HG03575 (cell line): ENCODE data around the gene SLC1A2.
"Not testable (repeated sequence)": the region's sequence is repeated elsewhere in the genome, so short reads cannot be mapped to it uniquely, and the experiment has no call there.

Experiments
- ATAC-seq: cut with Tn5 transposase; IDR thresholded peaks from one replicate; pipeline ENCODE4 v1.9.1; 2021; ENCODE audit not compliant: unreplicated experiment, insufficient number of reproducible peaks, low FRiP score; ENCODE audit errors: extremely low read depth

The SLC1A2 gene

DNA sequence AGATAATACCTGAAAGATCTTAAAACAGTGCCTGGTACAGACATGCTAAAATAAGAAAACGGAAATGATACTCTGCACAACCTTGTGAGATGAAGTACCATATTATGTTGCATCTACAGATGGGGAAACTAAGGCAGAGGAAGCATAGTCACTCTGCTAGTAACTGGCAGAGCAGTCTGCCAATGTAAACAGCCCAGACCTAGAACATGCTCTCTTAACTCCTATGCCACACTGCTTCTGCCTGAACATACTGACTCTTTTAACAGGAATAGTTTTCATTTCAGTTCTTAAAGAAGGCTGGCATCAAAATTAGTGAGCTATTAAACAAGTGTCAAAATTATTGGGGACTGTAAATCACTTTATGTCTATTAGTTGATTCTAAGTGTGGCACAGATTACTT, 180.5 kb downstream of the SLC1A2 start:
- ATAC-seq: no peak

DNA sequence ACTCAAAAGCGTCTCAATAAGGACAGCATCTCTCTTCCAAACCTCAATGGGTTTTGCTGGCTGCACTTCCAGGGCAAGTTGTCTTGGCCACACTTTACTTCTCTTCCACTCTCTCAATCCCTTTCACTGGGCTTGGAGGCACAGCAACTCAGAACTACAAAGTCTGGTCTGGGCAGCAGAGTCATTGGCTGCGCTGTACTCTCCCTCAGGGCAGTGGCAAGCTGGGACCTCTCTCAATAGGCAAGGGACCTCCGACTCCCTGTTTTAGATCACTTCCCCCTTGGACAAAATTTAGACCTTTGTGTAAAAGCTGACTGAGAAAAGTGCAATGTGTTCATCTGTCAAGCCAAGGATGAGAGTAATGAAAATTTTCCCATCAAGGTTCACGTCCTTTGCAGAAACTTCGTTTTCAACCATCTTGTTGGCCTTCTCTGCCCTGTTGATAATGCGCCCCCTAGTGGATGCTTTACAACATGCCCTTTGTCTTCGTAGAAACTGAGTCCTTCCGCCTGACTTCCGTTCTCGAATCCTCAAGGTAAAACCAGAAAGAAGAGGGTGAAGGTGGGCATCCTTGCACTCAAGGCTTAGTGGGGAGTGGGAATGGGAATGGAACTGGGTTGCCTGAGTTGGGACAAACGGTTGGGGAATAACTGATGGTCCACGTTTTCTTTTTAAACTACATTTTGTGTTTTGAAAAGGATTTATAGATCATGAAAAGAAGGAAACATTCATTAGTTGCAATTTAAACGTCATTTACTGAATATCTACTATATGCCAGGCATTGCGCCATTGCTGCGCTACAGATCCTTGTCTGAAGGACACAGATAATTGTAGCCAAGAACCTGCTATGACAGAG, 181.3 kb downstream of the SLC1A2 start:
- no peak for ATAC-seq

GRCh38 chr11:35237351-35237750, 182.0 kb downstream of the SLC1A2 start:
- no peak for ATAC-seq

GRCh38 chr11:35236667-35237003, 182.7 kb downstream of the SLC1A2 start:
- ATAC-seq: no peak

GRCh38 chr11:35235936-35236666, 183.3 kb downstream of the SLC1A2 start:
- ATAC-seq: no peak

GRCh38 chr11:35235498-35235897, 183.9 kb downstream of the SLC1A2 start:
- ATAC-seq: no peak

- ATAC-seq: no peak
Measured at GRCh38 chr11:35235157-35235468, 184.2 kb downstream of the SLC1A2 start.

DNA sequence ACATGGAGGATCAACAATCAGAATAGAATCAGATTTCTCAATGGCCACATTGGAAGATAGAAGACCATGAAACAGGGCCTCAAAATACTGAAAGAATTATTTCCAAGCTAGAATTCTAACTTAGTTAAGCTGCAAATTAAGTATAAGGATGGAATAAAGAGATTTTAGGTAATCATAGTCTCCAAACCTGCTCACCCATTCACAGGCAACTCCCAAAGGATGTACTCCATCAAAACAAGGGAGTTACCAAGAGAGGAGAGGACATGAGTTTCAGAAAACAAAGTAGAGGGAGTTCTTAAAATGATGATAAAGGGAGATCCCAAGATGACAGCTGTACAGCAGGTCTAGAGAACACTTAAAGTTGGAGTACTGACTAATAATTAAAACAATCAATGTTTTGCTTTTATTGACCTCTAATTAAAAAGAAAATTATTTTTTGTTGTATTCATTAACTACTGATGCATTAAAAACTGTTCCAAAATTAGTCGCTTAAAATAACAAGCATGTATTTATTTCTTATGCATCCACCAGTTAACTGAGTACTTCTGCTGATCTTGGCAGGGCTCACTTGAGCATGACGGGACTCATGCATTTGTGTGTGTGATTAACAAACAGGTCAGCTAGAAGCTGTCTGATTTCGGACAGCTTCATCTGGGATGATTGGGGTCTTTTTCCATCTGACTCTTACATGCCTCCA, 184.8 kb downstream of the SLC1A2 start:
- ATAC-seq: no peak

GRCh38 chr11:35233518-35233917, 185.8 kb downstream of the SLC1A2 start:
- ATAC-seq: no peak

GRCh38 chr11:35232891-35233330, 186.4 kb downstream of the SLC1A2 start:
- no peak for ATAC-seq

GRCh38 chr11:35231076-35231860, 188.1 kb downstream of the SLC1A2 start:
- no peak for ATAC-seq

- no peak for ATAC-seq
Measured at GRCh38 chr11:35230388-35230787, 189.0 kb downstream of the SLC1A2 start.

GRCh38 chr11:35228328-35228725, 191.0 kb downstream of the SLC1A2 start:
- ATAC-seq: no peak

- ATAC-seq: no peak
Measured at GRCh38 chr11:35227576-35228327, 191.6 kb downstream of the SLC1A2 start.

DNA sequence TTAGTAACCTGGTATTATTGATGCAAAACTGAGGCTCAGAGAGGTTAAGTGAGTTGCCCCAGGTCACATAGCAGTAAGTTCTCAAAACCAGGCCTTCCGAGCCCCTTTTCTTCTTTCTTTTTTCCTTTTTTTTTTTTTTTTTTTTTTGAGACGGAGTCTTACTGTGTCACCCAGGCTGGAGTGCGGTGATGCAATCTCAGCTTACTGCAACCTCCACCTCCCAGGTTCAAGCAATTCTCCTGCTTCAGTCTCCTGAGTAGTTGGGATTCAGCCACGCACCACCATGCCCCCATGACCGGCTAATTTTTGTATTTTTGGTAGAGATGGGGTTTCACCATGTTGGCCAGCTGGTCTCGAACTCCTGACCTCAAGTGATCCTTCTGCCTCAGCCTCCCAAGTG, 192.6 kb downstream of the SLC1A2 start:
- not testable (repeated sequence) for ATAC-seq

DNA sequence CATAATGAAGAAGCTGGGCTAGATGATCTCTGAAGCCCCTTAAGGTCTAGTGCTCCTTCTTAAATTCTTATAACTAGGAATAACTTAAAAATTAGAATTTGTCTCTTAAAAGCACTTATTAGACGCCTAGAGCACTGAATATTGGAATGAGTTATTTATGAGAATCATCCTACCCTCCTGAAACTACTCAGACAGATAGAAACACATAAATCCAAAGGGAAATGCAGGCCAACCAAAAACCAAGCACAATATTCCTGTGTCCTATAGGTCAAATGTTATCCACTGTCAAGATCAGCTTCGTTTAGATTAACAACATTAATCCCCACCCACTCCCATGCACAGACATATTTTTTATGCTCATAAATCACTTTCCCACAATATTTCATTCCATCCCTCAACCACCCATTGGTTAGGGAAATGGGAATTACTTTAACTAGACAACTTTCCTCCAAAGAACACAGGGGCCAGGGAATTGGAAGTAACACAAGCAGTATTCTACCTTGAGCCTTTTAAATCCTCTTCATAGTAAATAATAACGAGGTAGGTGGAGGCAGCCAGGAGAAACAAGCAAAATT, 193.3 kb downstream of the SLC1A2 start:
- no peak for ATAC-seq

GRCh38 chr11:35223991-35224390, 195.4 kb downstream of the SLC1A2 start:
- no peak for ATAC-seq

DNA sequence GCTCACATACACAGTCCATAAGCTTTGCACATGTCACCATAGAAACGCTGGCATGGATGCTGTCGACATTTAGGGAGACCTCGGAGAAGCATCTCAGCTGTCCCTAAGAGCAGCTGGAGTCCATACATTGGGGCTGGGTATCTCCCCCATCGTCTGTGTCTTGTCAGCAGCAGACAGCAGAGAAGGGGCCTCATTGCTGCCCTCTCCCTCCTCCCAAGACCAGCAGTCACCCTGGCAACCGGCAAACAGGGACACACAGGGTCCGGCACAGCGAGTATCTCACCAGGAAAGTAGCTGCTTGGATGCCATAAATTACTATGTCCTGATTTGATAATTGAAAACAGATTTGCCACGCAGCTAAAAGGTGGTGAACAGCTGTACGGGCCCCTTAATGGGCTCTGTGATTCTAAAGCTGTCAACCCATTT, 196.0 kb downstream of the SLC1A2 start:
- ATAC-seq: no peak
